GM23338 (cell line): ENCODE results near the gene PIEZO2.

Experiments
- CREB1 ChIP-seq: fragments of 250-450 bp; sonication (Bioruptor Pico); IDR thresholded peaks from 2 replicates; pipeline ENCODE4 v1.5.0; 2020; ENCODE audit warnings: low read depth, mild to moderate bottlenecking, moderate library complexity
- CTCF ChIP-seq, 2 experiments: fragments of 200-600 bp in 1 of 2; sonication (generic) in 1 of 2; conservative IDR thresholded peaks; 2 replicates each; pipeline versions ENCODE4 v1.5.1 to v1.6.1; 2016 to 2017; ENCODE audit warnings: antibody characterized with exemption in 2 of 2, low read depth in 2 of 2, mild to moderate bottlenecking in 2 of 2, moderate library complexity in 1 of 2
- ETS1 ChIP-seq: IDR thresholded peaks from 2 replicates; pipeline ENCODE4 v1.6.1; 2016; ENCODE audit warnings: antibody characterized with exemption
- EZH2 ChIP-seq: fragments of 200-600 bp; sonication (generic); IDR thresholded peaks from one replicate; pipeline ENCODE4 v1.8.0; 2017; ENCODE audit warnings: antibody characterized with exemption, mild to moderate bottlenecking, low read depth; ENCODE audit not compliant: unreplicated experiment
- EZH2phosphoT487 ChIP-seq: fragments of 200-600 bp; sonication (generic); IDR thresholded peaks from one replicate; pipeline ENCODE4 v1.8.1; 2018; ENCODE audit warnings: antibody characterized with exemption; ENCODE audit not compliant: unreplicated experiment
- JUNB ChIP-seq: IDR thresholded peaks from one replicate; pipeline ENCODE4 v1.6.1; 2016; ENCODE audit warnings: antibody characterized with exemption; ENCODE audit not compliant: unreplicated experiment
- NANOG ChIP-seq: IDR thresholded peaks from 2 replicates; pipeline ENCODE4 v1.6.1; 2016; ENCODE audit warnings: antibody characterized with exemption, borderline replicate concordance
- POLR2AphosphoS5 ChIP-seq: IDR thresholded peaks from 2 replicates; pipeline ENCODE4 v1.6.1; 2016; ENCODE audit warnings: antibody characterized with exemption, low read depth
- REST ChIP-seq: IDR thresholded peaks from one replicate; pipeline ENCODE4 v1.6.1; 2018; ENCODE audit warnings: antibody characterized with exemption; ENCODE audit not compliant: unreplicated experiment
- STAT1 ChIP-seq: IDR thresholded peaks from one replicate; pipeline ENCODE4 v1.6.1; 2016; ENCODE audit warnings: antibody characterized with exemption; ENCODE audit not compliant: unreplicated experiment
- ZNF114 ChIP-seq: fragments of 250-450 bp; sonication (Bioruptor Pico); IDR thresholded peaks from 2 replicates; pipeline ENCODE4 v1.5.0; 2020; ENCODE audit warnings: mild to moderate bottlenecking, moderate library complexity
- ZNF331 ChIP-seq: fragments of 250-450 bp; sonication (Bioruptor Pico); IDR thresholded peaks from 2 replicates; pipeline ENCODE4 v1.5.0; 2020; ENCODE audit warnings: low read depth, mild to moderate bottlenecking, moderate library complexity

- no peak for TF ChIP-seq CTCF (conservative IDR thresholded peaks at IDR 0.05; ENCODE audit: low read depth in 2 of 2)
- TF ChIP-seq REST: no peak
- no peak for TF ChIP-seq EZH2phosphoT487
- TF ChIP-seq POLR2AphosphoS5: no peak
- TF ChIP-seq ZNF331 (CRISPR knock-in tag): no peak
- TF ChIP-seq CREB1 (CRISPR knock-in tag): no peak
- no peak for TF ChIP-seq EZH2
- no peak for TF ChIP-seq STAT1
- TF ChIP-seq JUNB: no peak
- no peak for TF ChIP-seq ZNF114 (CRISPR knock-in tag)
- TF ChIP-seq ETS1: no peak
- TF ChIP-seq NANOG: no peak
Observed at GRCh38 chr18:10686308-10686707, 463.1 kb downstream of the PIEZO2 start.
